OCI-LY1 (cell line): ENCODE results near the gene MBD5.

Experiments used
- EZH2 ChIP-seq: fragments of 200-600 bp; sonication (generic), shearing (Covaris generic); IDR thresholded peaks from 2 replicates; pipeline ENCODE4 v1.8.0; 2017; ENCODE audit warnings: borderline replicate concordance, mixed run types, mild to moderate bottlenecking, antibody characterized with exemption, low read length, moderate library complexity, mixed read lengths
- TF ChIP-seq, protein P1 (sequence below): fragments of 200-600 bp; sonication (generic), shearing (Covaris generic); IDR thresholded peaks from 2 replicates; pipeline ENCODE4 v1.5.1; 2017; ENCODE audit warnings: mild to moderate bottlenecking, antibody characterized with exemption, low read length, moderate library complexity, mixed read lengths

GRCh38 chr2:147989102-147989501, 31.8 kb upstream of the MBD5 start:
- TF ChIP-seq, protein P1, sequence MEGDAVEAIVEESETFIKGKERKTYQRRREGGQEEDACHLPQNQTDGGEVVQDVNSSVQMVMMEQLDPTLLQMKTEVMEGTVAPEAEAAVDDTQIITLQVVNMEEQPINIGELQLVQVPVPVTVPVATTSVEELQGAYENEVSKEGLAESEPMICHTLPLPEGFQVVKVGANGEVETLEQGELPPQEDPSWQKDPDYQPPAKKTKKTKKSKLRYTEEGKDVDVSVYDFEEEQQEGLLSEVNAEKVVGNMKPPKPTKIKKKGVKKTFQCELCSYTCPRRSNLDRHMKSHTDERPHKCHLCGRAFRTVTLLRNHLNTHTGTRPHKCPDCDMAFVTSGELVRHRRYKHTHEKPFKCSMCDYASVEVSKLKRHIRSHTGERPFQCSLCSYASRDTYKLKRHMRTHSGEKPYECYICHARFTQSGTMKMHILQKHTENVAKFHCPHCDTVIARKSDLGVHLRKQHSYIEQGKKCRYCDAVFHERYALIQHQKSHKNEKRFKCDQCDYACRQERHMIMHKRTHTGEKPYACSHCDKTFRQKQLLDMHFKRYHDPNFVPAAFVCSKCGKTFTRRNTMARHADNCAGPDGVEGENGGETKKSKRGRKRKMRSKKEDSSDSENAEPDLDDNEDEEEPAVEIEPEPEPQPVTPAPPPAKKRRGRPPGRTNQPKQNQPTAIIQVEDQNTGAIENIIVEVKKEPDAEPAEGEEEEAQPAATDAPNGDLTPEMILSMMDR = no peak
- TF ChIP-seq EZH2 = no peak
